Measurements from ENCODE around the gene AKAP13. TPM values are rescaled to one million over a fixed set of nuclear protein-coding genes. Genes with fewer than 3 reads are reported as not detected.

AKAP13 gene
- total and polyA plus RNA-seq, 2 of the 8 experiments (the other 6 are each of a cell fraction or from before 2014, with no cell fraction given), result 14.0 to 46.2 TPM

GRCh38 chr15:85509973-85510372 lies 129.6 kb downstream of the AKAP13 start (continued):
- TF ChIP-seq CHD7 (IDR thresholded peaks at IDR 0.05; ENCODE audit: insufficient replicate concordance, low read length), result no peak
- TF ChIP-seq ZNF274 (IDR thresholded peaks at IDR 0.05; ENCODE audit: borderline replicate concordance, extremely low read depth, low read length), result no peak
- no peak for TF ChIP-seq EP300 (IDR thresholded peaks at IDR 0.05; ENCODE audit: borderline replicate concordance in 1 of 2, low read depth in 2 of 2, low read length in 2 of 2)
- TF ChIP-seq NANOG (IDR thresholded peaks at IDR 0.05; ENCODE audit: insufficient read depth, low read depth, low read length, poor library complexity, severe bottlenecking), result no peak
- TF ChIP-seq CBX5 (IDR thresholded peaks at IDR 0.05; ENCODE audit: low read depth, low read length), result no peak
- no peak for TF ChIP-seq YY1 (IDR thresholded peaks at IDR 0.05; ENCODE audit: low read depth, low read length)

Measured in H1 (cell line).